OCI-LY1 (cell line): ENCODE data around the gene TAS1R1.

Source experiments
- H2AFZ ChIP-seq: fragments of 200-600 bp; sonication (generic), shearing (Covaris generic); 2 replicates; pipeline ENCODE4 v1.6.0; 2014; ENCODE audit warnings: antibody characterized with exemption, mild to moderate bottlenecking, low read length
- H3F3A ChIP-seq: fragments of 200-600 bp; sonication (generic), shearing (Covaris generic); 2 replicates; pipeline ENCODE4 v1.6.0; 2014; ENCODE audit warnings: mild to moderate bottlenecking, antibody characterized with exemption, low read length, moderate library complexity; ENCODE audit not compliant: insufficient read depth
- H3K27ac ChIP-seq: fragments of 200-600 bp; sonication (generic); 2 replicates; pipeline ENCODE4 v1.5.1; 2014; ENCODE audit warnings: low read length, mixed run types, mild to moderate bottlenecking, low read depth; ENCODE audit not compliant: poor library complexity, severe bottlenecking
- H3K27me3 ChIP-seq: fragments of 200-600 bp; sonication (generic); 2 replicates; pipeline ENCODE4 v1.6.0; 2014; ENCODE audit warnings: antibody characterized with exemption, mild to moderate bottlenecking, low read length, moderate library complexity; ENCODE audit not compliant: insufficient read depth
- H3K36me3 ChIP-seq: fragments of 200-600 bp; sonication (generic); 2 replicates; pipeline ENCODE4 v1.6.1; 2014; ENCODE audit warnings: mild to moderate bottlenecking, antibody characterized with exemption, low read length, moderate library complexity, mixed read lengths; ENCODE audit not compliant: insufficient read depth
- H3K4me1 ChIP-seq: fragments of 200-600 bp; sonication (generic); 2 replicates; pipeline ENCODE4 v1.5.1; 2014; ENCODE audit warnings: mild to moderate bottlenecking, low read length, moderate library complexity; ENCODE audit not compliant: insufficient read depth, severe bottlenecking
- H3K4me2 ChIP-seq: fragments of 200-600 bp; sonication (generic), shearing (Covaris generic); 2 replicates; pipeline ENCODE4 v1.6.1; 2014; ENCODE audit warnings: low read length
- H3K4me3 ChIP-seq: fragments of 200-600 bp; sonication (generic); 2 replicates; pipeline ENCODE4 v1.5.1; 2014; ENCODE audit warnings: low read length, low read depth, mild to moderate bottlenecking, mixed read lengths; ENCODE audit not compliant: poor library complexity, severe bottlenecking
- H3K79me2 ChIP-seq: fragments of 200-600 bp; shearing (Covaris generic); 2 replicates; pipeline ENCODE4 v1.6.1; 2016; ENCODE audit warnings: mixed run types, low read length, mixed read lengths; ENCODE audit not compliant: insufficient read depth
- H3K9ac ChIP-seq: fragments of 200-600 bp; sonication (generic), shearing (Covaris generic); 2 replicates; pipeline ENCODE4 v1.6.1; 2014; ENCODE audit warnings: mild to moderate bottlenecking, low read length, mixed read lengths
- H3K9me2 ChIP-seq: fragments of 200-600 bp; sonication (generic), shearing (Covaris generic); 2 replicates; pipeline ENCODE4 v1.6.1; 2014; ENCODE audit warnings: low read depth, mild to moderate bottlenecking, low read length, mixed read lengths
- H3K9me3 ChIP-seq: fragments of 200-600 bp; shearing (Covaris generic); 2 replicates; pipeline ENCODE4 v1.6.1; 2014; ENCODE audit warnings: low read length, mixed read lengths
- H4K20me1 ChIP-seq: fragments of 200-600 bp; sonication (generic), shearing (Covaris generic); 2 replicates; pipeline ENCODE4 v1.6.0; 2016; ENCODE audit warnings: mild to moderate bottlenecking, low read length; ENCODE audit not compliant: insufficient read depth
- CTCF ChIP-seq: fragments of 200-600 bp; sonication (generic), shearing (Covaris generic); IDR thresholded peaks from 2 replicates; pipeline ENCODE4 v1.5.1; 2017; ENCODE audit warnings: mild to moderate bottlenecking, antibody characterized with exemption, low read length, moderate library complexity, mixed read lengths
- EZH2 ChIP-seq: fragments of 200-600 bp; sonication (generic), shearing (Covaris generic); IDR thresholded peaks from 2 replicates; pipeline ENCODE4 v1.8.0; 2017; ENCODE audit warnings: borderline replicate concordance, mixed run types, mild to moderate bottlenecking, antibody characterized with exemption, low read length, moderate library complexity, mixed read lengths

TAS1R1 gene

GRCh38 chr1:6508154-6508815 lies 46.8 kb upstream of the TAS1R1 start:
- Histone ChIP-seq H2AFZ (no peak overlapping the region), H3K4me2 (no peak overlapping the region), H3K9me2 (no peaks in the 10 kb centered on the region), H3K27me3 (no peaks in the 10 kb centered on the region; the same call in 1 of the 2 replicates), H4K20me1 (no peaks in the 10 kb centered on the region), H3K36me3 (no peaks in the 10 kb centered on the region), H3K79me2 (no peaks in the 10 kb centered on the region), H3K27ac (no peak overlapping the region), H3F3A (no peaks in the 10 kb centered on the region), H3K4me3 (no peak overlapping the region), H3K4me1 (no peaks in the 10 kb centered on the region), H3K9ac (no peak overlapping the region), H3K9me3 (no peaks in the 10 kb centered on the region)
- no peak for TF ChIP-seq CTCF
- TF ChIP-seq EZH2, result no peak

DNA sequence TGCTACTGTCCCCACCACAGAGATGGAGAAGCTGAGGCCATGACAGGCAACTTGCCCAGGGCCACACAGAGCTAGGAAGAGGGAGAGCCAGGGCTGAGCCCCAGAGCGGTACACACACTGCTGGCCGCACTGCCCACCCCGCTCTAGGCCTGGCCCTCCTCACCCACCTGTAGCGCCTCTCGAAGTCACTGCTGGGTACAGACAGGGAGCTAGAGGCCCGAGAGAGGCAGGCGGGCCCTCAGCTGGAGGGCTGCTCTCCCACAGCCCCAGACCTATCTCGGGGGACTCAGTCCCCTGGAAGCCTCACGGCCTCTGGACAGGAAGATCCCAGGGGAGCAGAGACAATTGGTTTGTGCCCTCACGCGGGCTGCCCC lies 46.3 kb upstream of the TAS1R1 start:
- Histone ChIP-seq H3K9me2 (no peaks in the 10 kb centered on the region), H3K79me2 (no peaks in the 10 kb centered on the region), H3K4me3 (no peak overlapping the region), H3K27ac (no peak overlapping the region), H3K9ac (no peak overlapping the region), H3K9me3 (no peaks in the 10 kb centered on the region), H2AFZ (no peak overlapping the region), H3K27me3 (no peaks in the 10 kb centered on the region; the same call in 1 of the 2 replicates), H3K36me3 (no peaks in the 10 kb centered on the region), H3K4me2 (no peak overlapping the region), H3F3A (no peaks in the 10 kb centered on the region), H4K20me1 (no peaks in the 10 kb centered on the region), H3K4me1 (no peaks in the 10 kb centered on the region)
- TF ChIP-seq EZH2 (no peak), CTCF (no peak)

DNA sequence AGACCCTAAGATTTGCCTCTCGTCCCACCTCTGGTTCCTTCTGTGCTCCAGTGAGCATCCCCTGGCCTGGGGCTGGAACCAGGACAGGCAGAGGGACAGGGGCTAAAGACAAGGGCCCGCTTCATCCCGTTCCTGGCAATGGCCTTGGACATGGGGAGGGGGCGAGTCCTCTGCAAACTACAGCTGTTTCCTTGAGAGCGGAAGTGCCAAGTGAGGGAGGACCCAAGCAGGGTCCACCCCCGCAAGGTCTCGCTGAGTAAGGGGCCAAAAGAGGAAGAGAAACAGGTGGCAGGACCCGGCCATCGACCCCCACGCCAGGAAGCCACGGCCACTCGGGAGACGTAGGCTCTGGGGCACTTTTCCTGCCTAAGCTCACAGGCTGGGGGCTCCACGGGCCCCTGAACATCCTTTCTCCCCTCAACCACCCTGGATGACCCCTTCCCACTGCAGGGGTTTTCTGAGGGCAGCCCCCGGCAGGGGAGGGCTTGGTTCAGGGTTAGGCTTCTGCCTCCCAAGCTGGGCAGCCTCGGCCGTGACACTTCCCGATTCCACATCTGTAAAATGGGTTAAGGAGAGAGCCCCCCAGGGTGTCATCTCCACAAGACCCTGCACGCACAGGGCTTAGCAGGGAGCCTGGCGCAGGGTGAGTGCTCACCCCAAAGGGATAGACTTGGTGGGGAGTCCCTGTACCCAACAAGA lies 45.7 kb upstream of the TAS1R1 start:
- H3K4me1 ChIP-seq, result no peaks in the 10 kb centered on the region
- H3K4me2 ChIP-seq, result no peak overlapping the region
- no peaks in the 10 kb centered on the region for H3F3A ChIP-seq
- no peak overlapping the region for H3K4me3 ChIP-seq
- H3K27ac ChIP-seq, result no peak overlapping the region
- H3K36me3 ChIP-seq, result no peaks in the 10 kb centered on the region
- no peaks in the 10 kb centered on the region for H3K79me2 ChIP-seq
- H3K9me3 ChIP-seq, result no peaks in the 10 kb centered on the region
- H3K27me3 ChIP-seq, result no peaks in the 10 kb centered on the region; the same call in 1 of the 2 replicates
- H2AFZ ChIP-seq, result no peak overlapping the region
- TF ChIP-seq EZH2, result no peak
- TF ChIP-seq CTCF, result no peak
- H3K9me2 ChIP-seq, result no peaks in the 10 kb centered on the region
- no peak overlapping the region for H3K9ac ChIP-seq
- H4K20me1 ChIP-seq, result no peaks in the 10 kb centered on the region
